CD14-positive monocyte (primary cell): ENCODE measurements around the gene MACC1. TPM values are rescaled to one million over a fixed set of nuclear protein-coding genes. Genes with fewer than 3 reads are reported as not detected.

Experiments
- DNase-seq, 3 donors: peaks; one replicate each; pipeline ENCODE4 v3.0.0-alpha.2; 2011 to 2022
- H2AFZ ChIP-seq: 2 replicates; pipeline ENCODE4 v1.6.0; 2012; ENCODE audit warnings: mild to moderate bottlenecking, low read depth, low read length, inconsistent platforms; ENCODE audit not compliant: insufficient read depth, poor library complexity, severe bottlenecking
- H3K27ac ChIP-seq, 2 donors: 1 replicate in 1 of 2; 2 replicates in 1 of 2; pipeline ENCODE4 v1.5.1; 2012 to 2013; ENCODE audit warnings: low read length in 2 of 2, control low read depth in 1 of 2, inconsistent platforms in 1 of 2, low read depth in 1 of 2, mild to moderate bottlenecking in 1 of 2
- H3K27me3 ChIP-seq, 2 donors: one replicate each; pipeline versions ENCODE4 v1.6.0 to v1.6.1; 2011 to 2013; ENCODE audit warnings: low read length in 2 of 2; ENCODE audit not compliant: control insufficient read depth in 2 of 2, insufficient read depth in 2 of 2
- H3K36me3 ChIP-seq, 2 donors: replicated peaks in 1 of 2; 1 replicate in 1 of 2; 2 replicates in 1 of 2; pipeline versions ENCODE4 v1.5.1 to v1.6.1; 2012 to 2013; ENCODE audit warnings: low read length in 2 of 2, control low read depth in 1 of 2, inconsistent platforms in 1 of 2, mild to moderate bottlenecking in 1 of 2; ENCODE audit not compliant: insufficient read depth in 2 of 2, control insufficient read depth in 1 of 2
- H3K4me1 ChIP-seq, 2 donors: 1 replicate in 1 of 2; 2 replicates in 1 of 2; pipeline versions ENCODE4 v1.5.1 to v1.6.1; 2012 to 2013; ENCODE audit warnings: low read length in 2 of 2, control low read depth in 1 of 2, inconsistent platforms in 1 of 2, mild to moderate bottlenecking in 1 of 2, moderate library complexity in 1 of 2; ENCODE audit not compliant: insufficient read depth in 2 of 2, control insufficient read depth in 1 of 2
- H3K4me2 ChIP-seq: replicated peaks from 2 replicates; pipeline ENCODE3; 2012; ENCODE audit warnings: low read length, moderate library complexity, mild to moderate bottlenecking; ENCODE audit not compliant: poor library complexity, severe bottlenecking; ENCODE audit errors: extremely low read depth
- H3K4me3 ChIP-seq, 3 experiments: fragments of 200-600 bp in 1 of 3; sonication (generic) in 1 of 3; replicated peaks in 1 of 3; 1 replicate in 2 of 3; 2 replicates in 1 of 3; pipeline ENCODE4 v1.5.1; 2011 to 2013; ENCODE audit warnings: low read length in 3 of 3, mild to moderate bottlenecking in 3 of 3, control low read depth in 2 of 3, low read depth in 2 of 3, inconsistent platforms in 1 of 3, moderate library complexity in 1 of 3
- H3K79me2 ChIP-seq: 2 replicates; pipeline ENCODE4 v1.6.0; 2012; ENCODE audit warnings: mild to moderate bottlenecking, control low read depth, inconsistent platforms, low read length, moderate library complexity; ENCODE audit not compliant: insufficient read depth
- H3K9ac ChIP-seq: 2 replicates; pipeline ENCODE4 v1.6.0; 2017; ENCODE audit warnings: low read length, mild to moderate bottlenecking; ENCODE audit not compliant: insufficient read depth, poor library complexity, severe bottlenecking
- H3K9me3 ChIP-seq, 2 donors: replicated peaks in 1 of 2; 1 replicate in 1 of 2; 2 replicates in 1 of 2; pipeline versions ENCODE4 v1.5.1 to v1.6.1; 2012 to 2013; ENCODE audit warnings: low read length in 2 of 2, control low read depth in 1 of 2; ENCODE audit not compliant: control insufficient read depth in 1 of 2, insufficient read depth in 1 of 2
- H4K20me1 ChIP-seq: 2 replicates; pipeline ENCODE4 v1.6.0; 2012; ENCODE audit warnings: mild to moderate bottlenecking, low read length, control low read depth, moderate library complexity; ENCODE audit not compliant: insufficient read depth
- H3K27ac Mint-ChIP-seq, 7 donors: one replicate each; pipeline ENCODE4 v1.8.0; 2020; ENCODE audit warnings: mild to moderate bottlenecking in 7 of 7, mixed read lengths in 7 of 7, moderate library complexity in 6 of 7, inconsistent platforms in 2 of 7
- H3K27me3 Mint-ChIP-seq, 3 donors: one replicate each; pipeline ENCODE4 v1.8.0; 2021 to 2022; ENCODE audit warnings: low read depth in 3 of 3, mild to moderate bottlenecking in 3 of 3, mixed read lengths in 3 of 3, moderate library complexity in 3 of 3, inconsistent platforms in 1 of 3
- H3K36me3 Mint-ChIP-seq, 2 donors: one replicate each; pipeline ENCODE4 v1.8.0; 2020; ENCODE audit warnings: mixed read lengths in 2 of 2, inconsistent platforms in 1 of 2, mild to moderate bottlenecking in 1 of 2
- H3K4me1 Mint-ChIP-seq: one replicate; pipeline ENCODE4 v1.8.0; 2020; ENCODE audit warnings: mild to moderate bottlenecking, mixed read lengths
- H3K4me3 Mint-ChIP-seq, 2 donors: one replicate each; pipeline ENCODE4 v1.8.0; 2020; ENCODE audit warnings: mild to moderate bottlenecking in 2 of 2, mixed read lengths in 2 of 2, moderate library complexity in 1 of 2
- H3K9me3 Mint-ChIP-seq, 7 donors: one replicate each; pipeline ENCODE4 v1.8.0; 2020 to 2022; ENCODE audit warnings: mixed read lengths in 7 of 7, mild to moderate bottlenecking in 6 of 7, moderate library complexity in 6 of 7, inconsistent platforms in 2 of 7
- CTCF ChIP-seq: fragments of 200-600 bp; IDR thresholded peaks from one replicate; pipeline ENCODE4 v1.8.0; 2022; ENCODE audit warnings: antibody characterized with exemption, mild to moderate bottlenecking
- WGBS: methylation state at CpG from one replicate; pipeline ENCODE4 v1.1.5; 2013; ENCODE audit warnings: missing lambda C conversion rate; ENCODE audit not compliant: insufficient coverage; 5-methylcytosine and 5-hydroxymethylcytosine counted together
- intact Hi-C, 2 donors: fragments of 100-400 bp; cut with micrococcal nuclease; formaldehyde crosslinking; loops; one replicate each; pipeline versions ENCODE4 v1.15.0 to v1.15.1; 2023
- polyA plus RNA-seq, 3 donors: library from polyadenylated mRNA; depleted of rRNA in 1 of 3; unstranded in 2 of 3; stranded (reverse) in 1 of 3; fragments of 300-500 nt in 2 of 3; fragments of >200 nt in 1 of 3; fragmentation: Illumina TruSeq in 2 of 3; gene quantifications; 1 replicate in 2 of 3; 2 replicates in 1 of 3; pipeline ENCODE4 v1.2.3, GENCODE V29; 2012 to 2021

The MACC1 gene
- polyA plus RNA-seq, 3 donors = not detected

- Histone ChIP-seq H3K79me2 (no peaks in the 10 kb centered on the region), H3K4me3 (no peak overlapping the region), H3K9me3 (no peaks in the 10 kb centered on the region), H3K9ac (no peak overlapping the region), H3K36me3 (no peaks in the 10 kb centered on the region), H4K20me1 (no peaks in the 10 kb centered on the region), H2AFZ (no peak overlapping the region), H3K4me1 (peaks cover 21 to 36% of the 10 kb centered on the region in 2 donors), H3K27me3 (no peaks in the 10 kb centered on the region), H3K4me2 (no peak overlapping the region), H3K27ac (no peak overlapping the region)
- Mint-ChIP-seq H3K9me3 (peaks cover 0 to 2% (median 0%) of the 10 kb centered on the region in 7 donors), H3K4me1 (peaks cover 41% of the 10 kb centered on the region), H3K4me3 (no peak overlapping the region), H3K27me3 (no peaks in the 10 kb centered on the region), H3K36me3 (no peaks in the 10 kb centered on the region), H3K27ac (no peak overlapping the region)
- TF ChIP-seq CTCF = no peak
- DNase-seq = no peak
- 100% methylated on average over 2 of the region's 5 CpGs for WGBS
- intact Hi-C loops = no loop called here
Observed at GRCh38 chr7:20153999-20154398, 63.2 kb downstream of the MACC1 start.

- no peak for DNase-seq
- Histone ChIP-seq H4K20me1 (no peaks in the 10 kb centered on the region), H3K4me2 (no peak overlapping the region), H3K9ac (no peak overlapping the region), H3K9me3 (no peaks in the 10 kb centered on the region), H3K36me3 (no peaks in the 10 kb centered on the region), H3K27ac (no peak overlapping the region), H3K4me3 (no peak overlapping the region), H3K27me3 (no peaks in the 10 kb centered on the region), H3K79me2 (no peaks in the 10 kb centered on the region), H3K4me1 (peaks cover 19 to 34% of the 10 kb centered on the region in 2 donors), H2AFZ (no peak overlapping the region)
- 100% methylated on average over 2 of the region's 2 CpGs for WGBS
- Mint-ChIP-seq H3K4me1 (peaks cover 37% of the 10 kb centered on the region), H3K27ac (no peak overlapping the region), H3K9me3 (peaks cover 0 to 2% (median 0%) of the 10 kb centered on the region in 7 donors), H3K27me3 (no peaks in the 10 kb centered on the region), H3K4me3 (no peak overlapping the region), H3K36me3 (no peaks in the 10 kb centered on the region)
- intact Hi-C loops = no loop called here
- TF ChIP-seq CTCF = no peak
Observed at GRCh38 chr7:20153567-20153966, 63.6 kb downstream of the MACC1 start.
